ENCODE results near the gene ATP2B2. TPM values are rescaled to one million over a fixed set of nuclear protein-coding genes. Genes with fewer than 3 reads are reported as not detected.
A peak's percentile ranks its signal among the peaks of the same experiment; 100 is the strongest.

Gene ATP2B2
- total RNA-seq, 1 experiment from 2014 or later = not detected

DNA sequence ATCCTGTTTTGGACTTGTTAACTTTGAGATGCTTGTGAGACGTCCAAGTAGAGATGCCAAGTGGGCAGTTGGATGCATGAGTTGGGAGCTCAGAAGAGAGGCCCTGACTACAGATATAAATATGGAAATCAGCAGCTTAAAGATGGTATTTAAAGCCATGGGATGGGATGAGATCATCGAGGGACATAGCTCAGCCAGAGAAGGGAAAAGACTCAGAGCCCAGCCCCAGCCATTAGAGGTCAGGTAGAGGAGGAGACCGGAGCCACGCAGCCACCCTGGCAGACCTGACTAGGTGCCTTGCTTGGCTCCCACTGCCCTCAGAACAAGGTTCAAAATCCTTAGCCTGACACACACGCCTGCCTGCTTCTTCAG lies 31.1 kb downstream of the ATP2B2 start (continued):
- TF ChIP-seq EGR1 (IDR thresholded peaks at IDR 0.05; ENCODE audit: low read depth) = no peak
- no peak for TF ChIP-seq JUND (IDR thresholded peaks at IDR 0.05)
- TF ChIP-seq POLR2AphosphoS5 (IDR thresholded peaks at IDR 0.05; ENCODE audit: low read depth, low read length) = no peak
- TF ChIP-seq, protein P1, sequence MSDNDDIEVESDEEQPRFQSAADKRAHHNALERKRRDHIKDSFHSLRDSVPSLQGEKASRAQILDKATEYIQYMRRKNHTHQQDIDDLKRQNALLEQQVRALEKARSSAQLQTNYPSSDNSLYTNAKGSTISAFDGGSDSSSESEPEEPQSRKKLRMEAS (IDR thresholded peaks at IDR 0.05) = no peak

DNA sequence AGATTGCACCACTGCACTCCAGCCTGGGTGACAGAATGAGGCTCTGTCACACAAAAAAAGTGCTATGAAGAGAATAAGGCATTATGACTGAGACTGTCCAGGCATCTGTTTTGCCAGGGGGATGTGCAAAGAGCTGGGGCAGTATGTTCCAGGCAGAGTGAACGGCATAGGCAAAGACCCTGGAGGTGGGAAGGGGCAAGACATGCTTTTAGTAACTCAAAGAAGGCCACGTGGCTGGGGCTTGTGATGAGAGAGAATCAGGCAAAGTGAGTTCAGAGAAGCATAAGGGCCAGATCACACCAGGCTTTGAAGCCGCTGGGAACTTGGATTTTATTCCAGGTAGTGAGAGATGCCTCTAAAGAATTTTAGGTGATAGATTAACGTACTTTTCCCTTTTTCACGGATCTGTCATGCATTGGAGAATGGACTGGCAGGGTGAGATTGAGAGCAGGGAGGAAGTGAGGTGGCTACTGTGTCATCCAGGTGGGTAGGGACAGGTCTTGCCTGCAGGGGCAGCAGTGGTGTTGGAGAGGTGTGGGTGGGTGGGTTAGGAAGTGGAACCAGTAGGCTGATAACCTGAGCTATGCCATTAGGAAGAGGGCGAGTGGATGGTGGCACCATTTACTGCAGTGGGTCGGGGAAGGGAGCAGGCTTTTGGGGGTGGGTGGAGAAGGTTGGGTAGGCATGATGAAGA lies 31.7 kb downstream of the ATP2B2 start:
- Histone ChIP-seq H3K4me1 (ENCODE audit: control insufficient read depth in 1 of 2, insufficient read depth in 2 of 2, low read length in 2 of 2) (no peaks in the 10 kb centered on the region), H3K9me2 (ENCODE audit: insufficient read depth) (no peaks in the 10 kb centered on the region), H3K27me3 (ENCODE audit: insufficient read depth, low read length) (peaks cover 9% of the 10 kb centered on the region; the same call in 1 of the 2 replicates), H3K4me2 (ENCODE audit: low read length) (no peak overlapping the region), H4K20me1 (ENCODE audit: insufficient read depth) (no peaks in the 10 kb centered on the region), H3K9me3 (ENCODE audit: control insufficient read depth in 1 of 2, insufficient read depth in 1 of 2, low read depth in 1 of 2, low read length in 2 of 2) (no peaks in the 10 kb centered on the region), H3K4me3 (replicated peaks in 1 of 2; ENCODE audit: low read depth in 1 of 2, low read length in 2 of 2) (no peak overlapping the region), H3K79me2 (ENCODE audit: insufficient read depth, low read length) (no peaks in the 10 kb centered on the region), H2AFZ (ENCODE audit: low read depth, low read length, poor library complexity, severe bottlenecking) (no peak overlapping the region), H3K9ac (ENCODE audit: low read length) (no peak overlapping the region), H3K36me3 (ENCODE audit: control insufficient read depth in 1 of 2, insufficient read depth in 2 of 2, low read length in 2 of 2) (no peaks in the 10 kb centered on the region), H3K27ac (ENCODE audit: low read depth, low read length) (no peak overlapping the region)
- ATAC-seq (peak; percentile 65), DNase-seq (ENCODE audit: low read depth, low spot score) (no peak)
- ChIA-PET CTCF (no interaction called here), RAD21 (ENCODE audit: low non-redundant PET in 1 of 2, low total read pairs in 2 of 2, uncharacterized antibody in 2 of 2, unreplicated experiment in 2 of 2) (no interaction called here), POLR2A (no interaction called here)
- intact Hi-C loops (cut with micrococcal nuclease) = no loop called here
- BruUV-seq (replicated peaks) = no TSS peak
- TF ChIP-seq, protein P2, sequence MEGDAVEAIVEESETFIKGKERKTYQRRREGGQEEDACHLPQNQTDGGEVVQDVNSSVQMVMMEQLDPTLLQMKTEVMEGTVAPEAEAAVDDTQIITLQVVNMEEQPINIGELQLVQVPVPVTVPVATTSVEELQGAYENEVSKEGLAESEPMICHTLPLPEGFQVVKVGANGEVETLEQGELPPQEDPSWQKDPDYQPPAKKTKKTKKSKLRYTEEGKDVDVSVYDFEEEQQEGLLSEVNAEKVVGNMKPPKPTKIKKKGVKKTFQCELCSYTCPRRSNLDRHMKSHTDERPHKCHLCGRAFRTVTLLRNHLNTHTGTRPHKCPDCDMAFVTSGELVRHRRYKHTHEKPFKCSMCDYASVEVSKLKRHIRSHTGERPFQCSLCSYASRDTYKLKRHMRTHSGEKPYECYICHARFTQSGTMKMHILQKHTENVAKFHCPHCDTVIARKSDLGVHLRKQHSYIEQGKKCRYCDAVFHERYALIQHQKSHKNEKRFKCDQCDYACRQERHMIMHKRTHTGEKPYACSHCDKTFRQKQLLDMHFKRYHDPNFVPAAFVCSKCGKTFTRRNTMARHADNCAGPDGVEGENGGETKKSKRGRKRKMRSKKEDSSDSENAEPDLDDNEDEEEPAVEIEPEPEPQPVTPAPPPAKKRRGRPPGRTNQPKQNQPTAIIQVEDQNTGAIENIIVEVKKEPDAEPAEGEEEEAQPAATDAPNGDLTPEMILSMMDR (IDR thresholded peaks at IDR 0.05 in 2 of 3, conservative IDR thresholded peaks at IDR 0.05 in 1 of 3; ENCODE audit: borderline replicate concordance in 1 of 3, insufficient read depth in 1 of 3, low read depth in 2 of 3, low read length in 2 of 3) = 0 out of 6 replicates have a peak, but pooled peaks of 1 of the 3 experiments have one; percentile 20
- TF ChIP-seq YY1 (IDR thresholded peaks at IDR 0.05; ENCODE audit: extremely low read depth, insufficient replicate concordance, low read depth, low read length) = no peak

Data from HCT116 (cell line).